CD4-positive, alpha-beta T cell treated with Interleukin-6 at 100 ng/mL for 8 hours (primary cell): Measurements from ENCODE around the gene CPXM2.
"Not testable (repeated sequence)": the region's sequence is repeated elsewhere in the genome, so short reads cannot be mapped to it uniquely, and the experiment has no call there.

ENCODE experiments used
- DNase-seq: peaks from one replicate; pipeline ENCODE4 v3.0.0-alpha.2; 2020; ENCODE audit warnings: mixed read lengths, low spot score

The CPXM2 gene

DNA sequence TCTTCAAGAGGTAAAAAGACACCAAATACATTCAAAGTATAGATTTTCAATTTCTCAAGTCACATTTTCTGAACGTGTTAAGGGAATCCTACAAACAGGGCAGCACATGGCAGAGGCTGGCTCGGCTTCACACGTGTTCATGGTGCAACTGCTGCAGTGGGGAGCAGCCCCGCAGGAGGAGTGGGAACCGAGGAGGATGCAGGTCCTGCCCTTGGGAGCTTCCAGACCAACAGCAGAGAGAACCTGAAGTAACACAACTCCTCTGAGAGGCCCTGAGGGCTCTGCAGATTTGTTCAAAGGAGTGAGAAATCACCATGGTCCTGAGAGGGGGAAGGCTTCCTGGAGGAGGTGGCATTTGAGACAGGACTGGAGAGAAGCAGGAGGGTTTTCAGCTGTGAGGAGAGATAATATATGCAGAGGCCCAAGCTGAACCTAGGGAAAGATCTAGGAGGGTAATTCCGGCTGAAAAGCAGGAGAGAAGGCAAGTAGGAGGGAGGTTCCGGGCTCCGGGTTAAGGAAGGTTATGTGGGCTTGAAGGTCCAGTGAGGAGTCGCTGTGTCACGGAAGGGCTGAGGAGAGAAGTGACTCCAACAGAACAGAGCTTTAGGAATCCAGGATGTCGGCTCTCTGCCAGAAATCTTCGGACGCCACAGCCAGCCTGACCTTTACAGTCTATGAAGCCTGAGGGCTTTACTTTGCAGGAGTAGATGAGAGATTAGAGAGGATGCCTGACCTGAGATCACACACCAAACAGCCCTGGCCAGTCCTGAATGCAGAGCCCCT lies 148.0 kb downstream of the CPXM2 start:
- DNase-seq: no peak

- no peak for DNase-seq
These were observed 148.7 kb downstream of the CPXM2 start for GRCh38 chr10:123742751-123743440.

DNA sequence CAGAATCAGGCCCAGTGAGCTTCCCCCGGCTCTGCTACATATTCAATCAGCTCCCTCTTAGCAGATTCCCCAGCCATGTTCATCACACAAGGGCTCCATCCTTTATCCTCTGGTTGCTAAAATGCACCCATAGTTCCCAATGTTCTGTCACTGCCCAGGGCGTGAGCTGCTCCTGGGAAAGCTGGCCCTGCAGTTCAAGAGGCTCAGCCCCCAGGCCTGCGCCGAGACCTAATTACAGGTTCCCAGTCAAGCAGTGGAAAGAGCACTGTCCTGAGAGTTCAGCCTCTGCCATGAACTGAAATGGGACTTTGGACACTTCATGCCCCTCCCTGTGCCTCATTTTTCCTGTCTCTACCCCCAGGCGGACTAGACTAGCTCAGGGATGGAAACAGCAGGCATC lies 149.9 kb downstream of the CPXM2 start:
- no peak for DNase-seq

GRCh38 chr10:123741146-123741545 lies 150.5 kb downstream of the CPXM2 start:
- no peak for DNase-seq

GRCh38 chr10:123736917-123737316 lies 154.7 kb downstream of the CPXM2 start:
- not testable (repeated sequence) for DNase-seq

DNA sequence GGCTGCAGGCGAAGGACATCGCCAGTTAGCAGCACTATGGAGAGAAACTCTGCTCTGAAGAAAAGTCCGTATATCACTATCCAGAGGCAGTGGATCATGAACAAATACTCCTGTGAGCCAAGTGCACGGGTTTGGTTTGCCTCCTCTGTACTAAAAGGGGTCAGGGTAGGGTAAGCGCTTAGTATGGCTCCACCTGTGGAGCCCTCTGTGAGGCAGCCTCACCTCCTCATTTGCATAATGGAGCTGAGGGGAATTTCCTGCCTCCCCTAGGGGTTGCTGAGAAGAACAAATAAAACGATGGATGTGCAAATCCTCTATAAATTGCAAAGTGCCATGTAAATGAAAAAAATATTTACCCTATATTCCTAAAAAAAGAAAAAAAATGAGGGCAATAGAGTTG lies 162.1 kb downstream of the CPXM2 start:
- no peak for DNase-seq

DNA sequence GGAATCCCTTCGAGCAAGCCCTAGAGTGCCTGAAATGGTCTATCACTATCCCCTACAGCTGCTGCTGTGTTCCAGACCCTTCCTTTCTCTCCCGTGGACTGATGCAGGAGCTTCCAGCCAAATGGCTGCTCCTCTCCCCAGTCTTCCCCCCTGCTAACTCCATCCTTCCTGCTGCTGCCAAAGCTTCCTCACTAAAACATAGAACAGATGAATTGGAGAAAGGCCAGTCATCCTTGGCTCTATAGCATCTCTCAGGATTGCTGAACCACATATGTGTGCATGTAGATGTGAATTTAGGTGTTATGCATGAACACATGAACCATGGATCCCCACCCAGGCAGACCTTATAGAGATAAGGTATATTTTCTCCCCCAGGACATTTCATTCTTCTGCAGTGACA lies 164.8 kb downstream of the CPXM2 start:
- no peak for DNase-seq

GRCh38 chr10:123726381-123726780 lies 165.2 kb downstream of the CPXM2 start:
- DNase-seq: no peak

DNA sequence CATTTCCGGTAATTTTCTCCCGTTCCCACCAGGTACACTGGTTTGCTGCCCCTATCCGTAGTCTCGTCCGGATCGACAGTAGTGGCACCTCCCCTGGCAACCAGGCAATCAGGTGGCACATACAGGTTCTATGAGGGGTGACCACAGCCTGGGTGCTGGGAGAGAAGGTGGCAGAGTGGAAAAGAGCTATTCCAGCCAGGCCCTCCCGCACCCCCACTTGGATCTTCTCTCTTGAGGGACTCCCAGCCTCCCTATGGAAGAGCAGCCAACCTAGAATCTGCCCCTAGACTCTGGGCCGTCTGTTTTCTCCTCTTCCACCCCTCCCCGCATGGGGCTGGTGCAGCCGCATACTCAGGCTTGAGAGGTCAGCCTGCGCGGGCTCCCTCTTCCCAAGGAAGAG lies 166.9 kb downstream of the CPXM2 start:
- no peak for DNase-seq

DNA sequence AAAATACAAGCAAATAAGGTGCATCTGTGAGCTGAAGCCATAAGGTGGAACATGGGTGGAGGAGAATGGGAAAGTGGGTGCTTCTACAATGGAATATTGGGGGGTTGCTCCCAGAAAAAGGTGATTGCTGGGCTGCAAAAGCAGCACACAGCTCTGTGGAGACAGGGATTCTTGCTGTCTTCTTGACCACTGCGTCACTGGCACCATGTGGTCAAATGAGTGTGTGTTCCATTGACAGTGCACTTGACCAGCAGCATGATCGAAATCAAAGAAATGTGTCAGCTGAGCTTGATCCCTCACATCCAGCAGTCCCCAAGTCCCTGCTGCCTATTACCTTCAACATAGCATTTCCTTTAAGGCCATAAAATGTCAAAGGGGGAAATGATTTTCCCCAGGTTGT lies 169.3 kb downstream of the CPXM2 start:
- no peak for DNase-seq

- DNase-seq: no peak
These were observed 170.1 kb downstream of the CPXM2 start for GRCh38 chr10:123721441-123722049.

GRCh38 chr10:123720536-123720935 lies 171.1 kb downstream of the CPXM2 start:
- no peak for DNase-seq

- no peak for DNase-seq
These were observed 173.0 kb downstream of the CPXM2 start for GRCh38 chr10:123718544-123719060.

DNA sequence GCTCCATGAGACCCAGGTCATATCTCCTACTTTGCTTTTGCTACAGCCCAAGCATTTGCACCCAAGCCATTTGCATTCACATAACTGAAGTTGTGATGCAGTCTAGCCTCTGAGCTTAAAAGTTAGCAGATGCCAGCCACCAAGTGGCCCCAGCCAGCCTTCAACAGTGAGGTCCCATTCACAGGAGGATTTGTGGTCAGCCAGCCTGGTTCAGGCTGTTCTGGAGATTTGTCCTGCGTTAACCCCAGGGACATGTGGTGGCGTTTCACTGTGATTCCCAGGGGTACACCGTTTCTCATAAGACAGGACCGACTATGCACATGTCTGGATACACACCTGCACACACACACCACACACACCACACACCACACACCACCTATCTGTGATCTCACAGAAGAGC lies 174.3 kb downstream of the CPXM2 start:
- DNase-seq: no peak

DNA sequence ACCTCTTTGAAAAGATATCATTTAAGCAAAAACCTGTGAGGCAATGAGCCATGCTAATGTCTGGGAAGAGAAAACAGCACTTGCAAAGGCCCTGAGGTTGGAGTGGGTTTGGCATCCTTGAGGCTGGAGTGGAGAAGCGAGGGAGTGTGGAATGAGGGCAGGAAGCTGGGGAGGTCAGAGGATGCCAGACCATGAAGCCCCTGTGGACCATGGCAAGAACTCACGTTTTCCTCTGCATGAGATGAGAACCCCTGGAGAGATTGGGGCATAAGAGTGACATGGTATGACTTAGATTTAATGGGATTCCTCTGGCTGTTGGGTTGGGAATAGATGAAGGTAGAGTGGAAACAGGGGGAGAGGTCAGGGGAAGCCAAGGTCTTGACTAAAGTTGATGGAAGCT lies 176.1 kb downstream of the CPXM2 start:
- no peak for DNase-seq

DNA sequence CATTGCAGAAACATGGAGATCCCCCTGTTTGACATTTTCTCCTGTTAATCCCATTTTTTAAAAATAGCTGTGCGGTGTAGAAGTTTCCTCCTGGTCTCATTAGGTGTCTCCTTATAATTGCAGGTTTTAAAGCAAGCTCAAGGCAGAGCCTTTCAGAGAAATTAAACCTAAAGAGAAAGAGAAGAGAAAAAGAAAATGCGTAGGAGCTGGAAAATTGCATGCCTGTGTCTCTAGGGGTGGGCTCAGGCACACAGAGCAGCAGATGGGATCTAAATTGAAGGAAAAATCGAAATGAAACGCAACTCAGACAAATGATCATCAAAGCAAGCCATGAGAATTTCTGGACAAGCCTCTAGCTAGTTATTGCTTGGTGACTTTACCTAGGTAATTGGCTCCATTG lies 185.4 kb downstream of the CPXM2 start:
- no peak for DNase-seq

GRCh38 chr10:123704812-123705211 lies 186.8 kb downstream of the CPXM2 start:
- no peak for DNase-seq

DNA sequence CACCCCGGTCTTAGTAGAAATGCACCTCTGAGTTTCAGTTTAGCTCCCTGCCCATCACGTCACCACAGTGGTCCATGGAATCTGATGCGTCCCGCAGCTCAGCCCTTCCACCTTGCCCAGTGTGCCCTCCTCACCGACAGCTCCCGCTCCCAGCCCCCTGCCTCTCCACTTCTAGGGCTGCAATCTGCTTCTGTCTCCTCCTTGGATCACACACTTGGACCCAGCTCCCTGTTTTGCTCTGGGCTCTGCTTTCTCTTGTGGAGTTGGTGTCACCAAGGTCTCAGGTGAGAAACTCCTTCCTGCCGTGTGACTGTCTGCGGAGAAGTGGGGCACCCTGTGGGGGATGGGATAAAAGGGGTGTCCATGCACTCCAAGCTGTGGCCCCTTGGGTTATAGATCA lies 187.5 kb downstream of the CPXM2 start:
- DNase-seq: no peak

- no peak for DNase-seq
These were observed 188.3 kb downstream of the CPXM2 start for GRCh38 chr10:123703195-123703790.
